GM21528 (cell line): ENCODE results near the gene SPAG6.

Source experiments
- ATAC-seq: cut with Tn5 transposase; IDR thresholded peaks from one replicate; pipeline ENCODE4 v1.9.1; 2021; ENCODE audit warnings: mild to moderate bottlenecking, moderate library complexity; ENCODE audit not compliant: unreplicated experiment, low FRiP score

SPAG6 gene

DNA sequence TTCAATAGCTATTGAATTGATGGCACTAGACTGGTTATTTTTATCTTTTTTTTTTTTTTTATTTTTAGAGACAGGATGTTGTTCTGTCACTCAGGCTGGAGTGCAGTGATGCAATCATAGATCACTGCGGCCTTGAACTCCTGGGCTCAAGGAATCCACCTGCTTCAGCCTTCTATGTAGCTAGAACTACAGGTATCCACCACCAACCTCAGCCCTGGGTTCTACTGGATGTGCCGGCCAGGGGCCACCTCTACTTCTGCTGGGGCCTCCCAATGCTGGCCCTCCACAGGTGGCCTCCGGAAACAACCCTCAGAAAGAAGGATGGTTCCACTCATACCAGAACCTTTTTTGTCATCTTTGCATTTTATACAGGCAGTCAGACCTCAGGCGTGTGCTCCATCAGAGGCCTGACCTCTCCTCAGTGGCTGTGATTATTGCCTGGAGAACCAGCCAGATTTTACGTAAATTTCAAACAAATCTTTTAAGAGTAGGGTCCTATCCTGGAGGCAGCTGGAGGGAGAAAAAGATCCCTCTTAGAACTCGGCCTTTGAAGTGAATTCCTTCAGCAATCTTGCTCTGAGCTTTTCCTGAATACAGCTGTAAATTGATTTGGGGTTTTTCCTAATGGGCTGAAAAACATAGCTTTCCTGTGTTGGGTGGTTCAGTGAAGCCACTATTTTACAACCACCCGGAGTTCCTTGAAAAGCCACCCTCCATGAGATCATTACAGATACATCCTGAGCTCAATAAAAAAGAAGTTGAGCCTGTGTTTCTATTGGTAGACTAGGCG is 110.0 kb downstream of the SPAG6 start:
- no peak for ATAC-seq

- ATAC-seq, result no peak
Measured at GRCh38 chr10:22456486-22456885, 111.2 kb downstream of the SPAG6 start.

DNA sequence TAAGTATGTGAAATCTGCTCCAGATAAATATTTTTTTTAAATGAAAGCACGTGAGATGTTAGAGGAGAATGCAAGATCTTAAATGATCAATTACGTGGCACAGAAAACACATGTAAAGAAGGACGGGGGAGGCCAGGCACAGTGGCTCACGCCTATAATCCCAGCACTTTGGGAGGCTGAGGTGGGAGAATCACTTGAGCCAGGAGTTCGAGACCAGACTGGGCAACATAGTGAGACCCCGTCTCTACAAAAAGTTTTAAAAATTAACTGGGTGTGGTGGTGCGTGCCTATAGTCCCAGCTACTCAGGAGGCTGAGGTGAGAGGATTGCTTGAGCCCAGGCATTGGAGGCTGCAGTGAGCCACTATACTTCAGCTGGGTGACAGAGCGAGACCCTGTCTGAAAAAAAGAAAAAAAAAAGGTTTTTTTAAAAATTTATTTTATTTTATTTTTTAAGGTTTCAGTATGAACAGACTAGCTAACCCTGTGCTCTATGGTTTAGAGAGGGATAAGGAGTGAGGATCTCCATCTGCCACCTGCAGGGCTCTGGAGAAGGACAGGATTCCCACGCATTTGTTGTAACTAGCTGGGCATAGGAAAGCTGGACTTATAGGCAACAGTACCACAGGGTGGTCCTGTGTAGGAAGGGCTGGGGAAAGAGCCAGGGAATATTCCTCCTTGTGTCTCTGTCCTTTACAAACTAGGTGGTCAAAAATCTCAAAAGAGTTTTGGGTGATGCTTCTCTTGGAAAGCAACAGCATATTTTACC is 113.2 kb downstream of the SPAG6 start:
- ATAC-seq, result no peak

GRCh38 chr10:22459496-22459895 is 114.2 kb downstream of the SPAG6 start:
- no peak for ATAC-seq

DNA sequence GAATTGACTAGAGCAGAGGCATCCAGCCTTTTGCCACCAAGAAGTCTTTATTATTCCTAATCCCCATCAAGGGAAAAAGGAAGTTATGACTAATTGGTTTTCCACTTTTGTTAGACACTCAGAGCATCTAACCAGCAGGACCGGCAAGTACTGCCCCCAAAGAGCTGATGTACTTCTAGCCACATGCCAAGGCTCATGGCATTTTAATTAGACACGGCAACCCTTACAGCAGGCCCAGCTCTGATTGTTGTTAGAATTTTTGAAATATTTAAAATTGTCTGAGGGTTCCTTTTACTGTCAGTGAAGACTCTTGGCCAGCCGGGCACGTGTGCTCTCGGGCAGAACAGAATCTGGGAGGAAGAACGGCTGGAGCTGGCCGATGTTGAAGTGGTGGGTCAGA is 114.8 kb downstream of the SPAG6 start:
- no peak for ATAC-seq

GRCh38 chr10:22460531-22461403 is 115.5 kb downstream of the SPAG6 start:
- ATAC-seq, result no peak

- ATAC-seq, result no peak
Measured at GRCh38 chr10:22461891-22462290, 116.6 kb downstream of the SPAG6 start.

GRCh38 chr10:22463255-22463654 is 118.0 kb downstream of the SPAG6 start:
- ATAC-seq, result no peak

DNA sequence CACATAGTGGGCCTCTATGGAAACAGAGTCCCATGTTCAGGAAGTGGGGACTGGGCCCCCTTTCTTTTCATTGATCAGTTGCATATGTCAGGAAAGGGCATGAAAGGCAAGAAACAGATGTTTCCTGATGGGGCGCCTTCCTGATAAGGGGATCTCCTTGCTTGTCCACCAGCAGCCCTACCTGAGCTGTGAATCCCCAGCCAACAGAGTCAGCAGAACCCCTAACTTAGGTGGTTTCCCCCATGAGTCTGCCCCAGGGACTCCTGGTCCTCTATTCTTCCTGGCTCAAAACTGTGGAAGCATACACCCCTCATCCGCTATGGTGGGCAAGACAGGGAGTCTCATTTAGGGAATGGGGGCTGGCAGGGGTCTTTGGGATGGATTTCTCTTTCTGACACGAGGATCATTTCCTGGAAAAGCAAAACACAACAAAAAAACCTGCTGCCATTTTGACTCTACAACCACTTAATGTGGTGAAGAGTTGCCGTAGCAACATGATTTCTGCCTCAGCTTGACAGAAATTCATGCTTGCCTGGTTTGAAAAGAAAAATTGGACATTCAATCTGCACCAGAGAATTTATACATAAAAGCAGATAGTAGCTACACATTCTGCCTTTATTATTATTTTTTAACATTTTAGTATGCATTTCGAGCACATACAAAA is 119.8 kb downstream of the SPAG6 start:
- no peak for ATAC-seq

DNA sequence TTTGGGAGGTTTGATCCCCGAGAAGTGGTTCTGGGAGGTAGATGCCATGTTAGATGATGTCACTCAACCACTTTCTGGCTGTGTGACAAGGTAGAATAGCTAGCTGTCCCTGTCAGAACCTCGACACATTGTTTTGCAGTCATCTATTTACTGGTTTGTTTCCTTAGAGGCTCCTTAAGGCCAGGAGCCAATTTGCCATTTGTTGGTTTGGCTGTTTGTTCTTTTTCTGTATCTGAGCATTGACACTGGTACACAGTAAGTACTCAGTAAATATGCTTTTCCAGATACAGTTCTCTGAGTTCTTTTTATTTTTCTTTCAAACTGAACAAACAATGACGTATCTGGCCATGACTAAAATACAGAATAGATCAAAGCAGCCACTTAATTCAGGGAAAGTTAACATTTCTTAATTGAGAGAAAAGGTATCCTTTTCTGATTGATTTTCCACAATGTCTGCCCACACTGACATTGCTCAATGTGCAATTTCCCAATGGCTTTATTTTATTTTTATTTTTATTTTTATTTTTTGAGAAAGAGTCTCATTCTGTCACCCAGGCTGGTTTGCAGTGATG is 121.6 kb downstream of the SPAG6 start:
- ATAC-seq, result no peak
